ENCODE results near the gene PLA2G4C.

DNA sequence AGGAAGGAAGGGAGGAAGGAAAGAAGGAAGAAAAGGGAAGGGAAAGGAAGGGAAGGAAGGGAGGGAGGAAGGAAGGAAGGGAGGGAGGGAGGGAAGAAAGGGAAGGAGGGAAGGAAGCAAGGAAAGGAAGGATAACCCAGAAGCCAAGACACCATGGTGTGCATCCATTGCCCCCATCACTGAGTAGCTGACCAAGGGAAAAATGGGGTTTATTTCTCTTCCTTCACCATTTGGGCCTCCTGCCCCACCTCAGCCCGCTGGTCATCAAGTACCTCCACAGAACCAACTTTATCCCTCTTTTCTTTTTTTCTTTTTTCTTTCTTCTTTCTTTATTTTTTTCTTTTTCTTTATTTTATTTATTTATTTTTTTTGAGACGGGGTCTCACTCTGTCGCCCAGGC, 87.1 kb downstream of the PLA2G4C start:
- TF ChIP-seq ZNF274 (IDR thresholded peaks at IDR 0.05; ENCODE audit: low read depth, low read length) (no peak), SUZ12 (IDR thresholded peaks at IDR 0.05; ENCODE audit: extremely low read depth, insufficient read depth, insufficient read length) (no peak), YY1 (IDR thresholded peaks at IDR 0.05; ENCODE audit: insufficient read depth, insufficient read length) (no peak)

All from NT2/D1 (cell line).